AG09309 (cell line): ENCODE measurements around the gene OLIG3.

ENCODE experiments used
- DNase-seq: peaks from one replicate; pipeline ENCODE4 v3.0.0-alpha.2; 2010; ENCODE audit warnings: low read depth
- H3K4me3 ChIP-seq: 2 replicates; pipeline ENCODE4 v1.5.1; 2011; ENCODE audit warnings: mild to moderate bottlenecking, low read depth, low read length, moderate library complexity; ENCODE audit not compliant: control insufficient read depth
- CTCF ChIP-seq: IDR thresholded peaks from 2 replicates; pipeline ENCODE4 v1.5.1; 2011; ENCODE audit warnings: mild to moderate bottlenecking, low read depth, low read length, inconsistent platforms; ENCODE audit not compliant: insufficient read depth, control insufficient read depth; ENCODE audit errors: missing control alignments

Gene OLIG3

GRCh38 chr6:137487181-137487868 is 6.9 kb downstream of the OLIG3 start:
- H3K4me3 ChIP-seq = no peak overlapping the region
- no peak for DNase-seq
- TF ChIP-seq CTCF = no peak

DNA sequence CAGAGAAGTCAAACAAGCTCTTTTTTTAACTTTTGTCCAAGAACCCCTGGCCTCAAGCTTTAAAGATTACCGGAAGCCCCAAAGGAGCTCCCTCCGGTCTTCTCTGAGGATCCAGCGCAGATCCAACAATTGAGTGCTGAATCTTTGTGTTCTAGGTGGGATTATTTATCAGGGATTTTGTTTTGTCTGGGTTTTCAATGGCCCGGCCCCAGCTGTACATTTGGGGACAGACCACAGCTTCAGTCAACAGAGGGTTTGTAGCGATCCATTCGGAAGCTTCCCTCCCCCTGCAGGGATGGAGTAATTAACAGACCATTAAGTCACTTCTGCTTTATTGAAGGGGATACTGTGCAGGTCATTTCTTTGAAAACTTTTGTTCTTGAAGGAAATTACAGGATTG is 7.8 kb downstream of the OLIG3 start:
- no peak for TF ChIP-seq CTCF
- H3K4me3 ChIP-seq = no peak overlapping the region
- no peak for DNase-seq

GRCh38 chr6:137480431-137480830 is 13.8 kb downstream of the OLIG3 start:
- no peak for TF ChIP-seq CTCF
- no peak for DNase-seq
- H3K4me3 ChIP-seq = no peak overlapping the region

- TF ChIP-seq CTCF = peak; percentile 10
- DNase-seq = no peak
- H3K4me3 ChIP-seq = no peak overlapping the region
Observed at GRCh38 chr6:137475103-137475502, 19.1 kb downstream of the OLIG3 start.

DNA sequence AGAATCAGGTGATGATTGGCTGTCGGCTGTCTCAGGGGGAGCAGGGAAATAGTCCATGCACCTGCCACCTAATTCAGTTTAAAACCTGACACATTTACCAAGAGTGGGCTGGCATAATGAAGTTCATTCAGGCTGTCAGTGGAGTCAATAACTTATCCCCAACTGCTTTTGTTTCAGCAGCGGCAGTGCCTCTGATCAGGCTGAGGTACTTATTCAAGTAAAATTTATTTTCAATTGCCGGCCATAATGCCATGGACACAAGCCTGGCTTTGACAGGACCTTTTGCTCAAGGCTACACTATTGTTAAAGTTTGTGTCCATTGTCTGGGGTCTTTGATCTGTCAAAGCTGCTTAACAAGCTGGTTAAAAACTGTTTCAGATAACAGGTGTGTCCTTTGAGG is 20.6 kb downstream of the OLIG3 start:
- no peak for DNase-seq
- no peak overlapping the region for H3K4me3 ChIP-seq
- TF ChIP-seq CTCF = no peak

DNA sequence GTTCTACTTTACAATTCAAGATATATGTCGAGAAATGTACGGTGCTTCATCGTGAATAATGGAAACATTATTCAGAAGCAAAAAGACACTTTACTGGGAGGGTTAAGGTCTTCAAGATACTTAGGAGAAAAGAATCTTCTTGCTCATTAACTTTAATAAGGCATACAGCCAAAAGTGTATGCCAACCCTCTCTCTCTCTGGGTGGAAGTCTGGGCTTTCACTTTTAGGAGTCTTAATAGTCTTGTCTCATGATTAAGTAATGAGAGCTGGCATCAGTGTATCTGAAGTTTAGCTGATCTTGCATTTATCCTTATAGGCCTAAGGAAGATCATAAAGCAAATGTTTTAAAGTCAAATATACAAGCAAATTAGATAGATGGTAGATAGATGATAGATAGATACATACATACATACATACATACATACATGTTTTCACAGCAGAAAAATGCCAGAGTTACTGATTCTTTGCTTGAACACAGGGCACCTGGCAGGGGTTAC is 21.5 kb downstream of the OLIG3 start:
- no peak for DNase-seq
- H3K4me3 ChIP-seq = no peak overlapping the region
- TF ChIP-seq CTCF = no peak
